GM15510 (cell line): Measurements from ENCODE around the gene MFSD2B.

ENCODE experiments used
- POLR2A ChIP-seq: IDR thresholded peaks from 3 replicates; pipeline ENCODE4 v1.6.1; 2011; ENCODE audit warnings: borderline replicate concordance; ENCODE audit not compliant: insufficient read length; ENCODE audit errors: extremely low read depth

The MFSD2B gene

GRCh38 chr2:24073816-24074215 lies 63.9 kb downstream of the MFSD2B start:
- no peak for TF ChIP-seq POLR2A

- TF ChIP-seq POLR2A: no peak
These were observed 65.4 kb downstream of the MFSD2B start for GRCh38 chr2:24075259-24075658.
